Fibroblast of skin of left biceps (primary cell): ENCODE measurements around the gene CCDC33.
"Not testable (repeated sequence)": the region's sequence is repeated elsewhere in the genome, so short reads cannot be mapped to it uniquely, and the experiment has no call there.

Source experiments
- DNase-seq, 2 experiments: peaks; one replicate each; pipeline ENCODE4 v3.0.0-alpha.2; 2013; ENCODE audit warnings: low read depth in 2 of 2

CCDC33 gene

DNA sequence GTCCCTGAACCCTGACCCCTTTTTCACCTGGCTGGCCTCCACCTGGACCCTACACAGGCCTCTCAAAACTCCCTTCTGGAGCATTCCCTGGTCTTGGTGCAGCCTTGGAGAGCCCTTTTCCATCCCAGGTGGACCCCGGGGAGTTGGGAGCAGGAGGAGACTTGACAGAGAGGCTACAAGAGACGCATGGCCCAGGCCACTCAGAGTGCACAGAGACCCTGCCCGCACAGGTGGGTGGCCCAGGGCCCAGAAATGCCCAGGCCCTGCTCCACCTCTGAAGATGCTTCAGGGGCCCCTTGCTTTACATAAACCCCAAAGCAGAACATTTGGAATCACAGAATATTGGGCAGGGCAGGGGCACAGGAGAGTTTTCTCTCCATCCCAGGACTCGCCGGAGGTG lies 97.0 kb downstream of the CCDC33 start:
- no peak for DNase-seq

GRCh38 chr15:74333662-74334061 lies 97.5 kb downstream of the CCDC33 start:
- DNase-seq: no peak

DNA sequence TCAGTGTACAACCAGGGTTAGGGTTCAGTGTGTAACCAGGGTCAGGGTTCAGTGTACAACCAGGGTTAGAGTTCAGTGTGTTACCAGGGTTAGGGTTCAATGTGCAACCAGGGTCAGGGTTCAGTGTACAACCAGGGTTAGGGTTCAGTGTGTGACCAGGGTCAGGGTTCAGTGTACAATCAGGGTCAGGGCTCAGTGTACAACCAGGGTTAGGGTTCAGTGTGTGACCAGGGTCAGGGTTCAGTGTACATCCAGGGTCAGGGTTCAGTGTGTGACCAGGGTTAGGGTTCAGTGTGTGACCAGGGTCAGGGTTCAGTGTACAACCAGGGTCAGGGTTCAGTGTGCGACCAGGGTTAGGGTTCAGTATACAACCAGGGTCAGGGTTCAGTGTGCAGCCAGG lies 98.0 kb downstream of the CCDC33 start:
- DNase-seq: no peak

- no peak for DNase-seq
These were observed 99.3 kb downstream of the CCDC33 start for GRCh38 chr15:74335396-74335795.

DNA sequence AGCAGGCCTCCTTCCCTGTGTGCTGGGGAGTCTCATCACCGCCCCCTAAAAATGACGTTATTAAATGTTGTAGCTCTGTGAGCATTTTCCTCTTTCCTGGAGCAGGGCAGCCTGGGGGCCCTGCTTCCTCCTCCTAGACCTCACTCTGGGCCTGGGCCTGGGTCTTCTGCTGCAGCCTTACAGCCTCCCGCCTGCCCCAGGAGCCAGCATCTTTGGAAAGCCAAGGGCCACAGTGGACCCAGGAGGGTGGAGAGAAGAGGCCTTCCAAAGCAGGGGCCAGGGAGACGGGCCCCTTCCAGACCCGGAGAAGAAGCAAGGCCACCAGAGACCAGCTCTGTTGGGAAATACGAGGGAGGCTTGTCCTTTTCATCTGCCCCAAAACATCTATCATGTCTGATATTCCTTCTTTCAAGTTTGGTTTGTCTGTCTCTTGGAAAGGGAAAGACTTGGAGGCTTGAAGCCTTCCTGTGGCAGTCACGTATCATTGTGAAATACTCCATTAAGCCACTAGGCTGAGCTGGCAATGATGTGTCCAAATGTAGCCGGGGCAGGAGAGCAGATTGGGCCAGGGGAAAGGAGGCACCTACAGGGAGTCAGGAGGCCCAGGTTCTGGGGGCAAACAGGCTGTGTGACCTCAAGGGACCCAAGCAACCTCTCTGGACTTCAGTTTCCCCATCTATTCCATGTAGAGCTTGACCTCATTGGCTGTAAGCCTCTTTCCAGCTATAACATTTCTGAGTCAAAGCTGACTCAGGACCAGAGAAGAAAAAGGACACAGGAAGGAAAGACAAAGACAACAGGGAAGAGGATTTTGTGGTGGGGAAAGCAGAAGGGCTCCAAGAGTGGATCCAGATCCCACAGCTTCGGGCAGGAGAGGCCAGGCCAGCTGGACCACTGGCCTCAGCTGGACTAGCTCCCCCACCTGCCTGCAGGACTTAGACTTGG lies 100.2 kb downstream of the CCDC33 start:
- DNase-seq: no peak

- DNase-seq: no peak
These were observed 101.0 kb downstream of the CCDC33 start for GRCh38 chr15:74337146-74337545.

DNA sequence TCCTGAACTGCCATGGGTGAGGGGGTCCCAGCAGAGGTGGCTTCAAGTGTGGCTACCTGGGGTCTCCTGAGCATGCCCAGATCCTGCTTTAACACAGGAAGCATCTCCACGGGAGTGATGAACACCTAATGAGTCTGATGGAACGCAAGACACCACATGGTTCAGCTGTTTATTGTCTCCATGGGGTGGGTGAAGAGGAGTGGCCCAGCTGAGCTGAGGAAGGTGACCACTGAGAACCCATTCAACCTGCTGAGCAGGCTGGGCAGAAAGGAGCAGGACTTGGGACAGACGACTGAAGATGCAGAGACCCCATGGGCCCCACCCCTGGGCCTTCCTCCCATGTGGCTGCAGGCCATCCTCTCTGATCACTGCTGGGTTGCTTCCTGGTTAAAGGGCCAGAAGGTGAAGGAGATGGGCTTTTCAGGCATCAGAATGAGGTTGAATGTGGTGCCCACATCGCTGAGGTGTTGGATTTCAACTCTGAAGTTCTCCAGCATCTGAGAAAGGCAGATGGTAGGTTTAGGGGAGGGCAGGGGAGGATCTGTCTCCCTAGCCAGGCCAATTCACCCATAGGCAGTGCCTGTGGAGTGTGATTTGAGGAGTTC lies 101.6 kb downstream of the CCDC33 start:
- DNase-seq: no peak

GRCh38 chr15:74338676-74339075 lies 102.5 kb downstream of the CCDC33 start:
- no peak for DNase-seq

DNA sequence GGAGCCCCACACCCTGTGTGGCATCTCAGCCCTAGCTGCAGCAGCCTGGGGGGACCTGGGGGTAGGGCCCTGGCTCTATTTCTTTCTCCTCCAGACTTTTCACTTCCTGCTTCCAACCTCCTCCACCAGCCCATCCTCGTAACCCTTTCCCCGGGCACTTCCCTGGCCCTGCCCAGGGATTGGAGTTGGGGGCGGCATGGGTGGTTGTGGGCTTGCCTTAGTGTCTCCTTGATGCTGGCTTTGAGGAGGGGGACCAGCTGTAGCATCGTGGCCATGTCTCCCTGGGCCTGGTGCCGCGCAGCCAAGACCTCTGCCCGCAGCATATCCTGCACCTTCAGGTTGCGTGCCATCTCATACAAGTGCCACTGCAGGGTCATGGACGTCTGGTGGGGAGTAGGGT lies 103.2 kb downstream of the CCDC33 start:
- no peak for DNase-seq

DNA sequence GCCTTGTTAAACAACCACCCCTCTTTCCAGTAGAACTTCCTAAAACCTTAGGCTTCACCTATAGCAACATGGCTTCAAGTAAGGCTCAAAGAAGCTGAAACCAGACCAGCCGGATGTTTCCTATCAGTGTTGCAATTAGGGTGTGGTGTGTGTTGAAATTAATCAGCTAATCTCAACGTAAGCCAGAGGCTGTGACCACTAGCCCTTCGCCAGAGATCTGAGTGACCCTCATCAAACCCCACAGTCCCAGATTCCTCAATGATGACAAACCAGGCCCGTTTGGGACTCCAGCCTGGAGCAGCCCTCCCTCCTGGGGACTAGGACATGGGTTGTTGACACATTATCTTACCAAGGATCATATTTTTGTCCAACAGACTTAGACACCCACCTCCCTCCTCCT lies 104.0 kb downstream of the CCDC33 start:
- no peak for DNase-seq

GRCh38 chr15:74343127-74343796 lies 107.1 kb downstream of the CCDC33 start:
- no peak for DNase-seq

GRCh38 chr15:74343797-74344127 lies 107.6 kb downstream of the CCDC33 start:
- no peak for DNase-seq

GRCh38 chr15:74345051-74345450 lies 108.9 kb downstream of the CCDC33 start:
- DNase-seq: no peak

DNA sequence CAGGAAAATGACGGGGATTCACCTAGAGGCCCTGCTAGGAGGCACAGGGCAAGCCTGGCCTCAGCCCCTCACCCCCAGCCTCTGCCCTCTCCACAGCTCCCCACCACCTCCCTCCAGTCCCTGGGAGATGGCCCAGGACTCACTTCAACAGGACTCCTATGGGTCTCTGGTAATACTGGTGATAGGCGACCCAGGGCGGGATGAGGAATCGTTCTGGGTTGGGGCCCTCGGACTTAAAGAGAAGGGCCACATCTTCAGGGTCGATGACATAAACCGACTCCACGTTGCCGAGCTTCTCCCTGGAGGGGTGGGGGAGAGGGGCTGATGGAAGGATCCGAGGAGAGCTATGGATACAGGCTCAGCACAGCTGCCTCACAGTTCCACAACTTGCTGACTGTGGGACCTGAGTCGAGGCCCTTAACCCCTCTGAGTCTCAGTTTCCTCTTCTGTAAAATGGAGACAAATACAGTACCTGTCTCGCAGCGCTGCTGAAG lies 111.7 kb downstream of the CCDC33 start:
- DNase-seq: no peak

DNA sequence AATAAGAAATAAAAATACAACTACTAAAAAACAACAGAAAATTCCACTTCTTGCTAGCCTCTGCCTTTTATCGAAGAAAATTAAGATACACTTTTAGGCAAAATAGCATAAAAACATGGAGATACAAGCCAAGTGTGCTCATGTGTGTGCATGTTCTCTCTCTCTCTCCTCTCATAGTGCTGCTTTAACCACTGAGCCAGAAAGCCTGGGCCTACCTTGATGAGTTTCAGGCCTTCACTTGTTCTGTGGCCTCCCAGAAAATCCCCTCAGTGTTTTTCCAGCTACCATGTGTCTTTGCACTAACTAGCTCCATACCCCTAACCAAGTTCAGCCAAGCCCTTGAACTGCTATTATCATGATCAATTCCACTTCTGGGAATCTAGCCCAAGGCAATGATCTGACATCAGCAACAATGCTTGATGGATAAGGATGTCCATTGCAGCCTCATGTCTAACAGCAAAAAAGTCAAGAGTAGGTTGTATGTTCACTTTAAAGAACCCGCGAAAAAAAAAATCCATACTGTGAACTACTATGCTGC lies 113.2 kb downstream of the CCDC33 start:
- DNase-seq: no peak

DNA sequence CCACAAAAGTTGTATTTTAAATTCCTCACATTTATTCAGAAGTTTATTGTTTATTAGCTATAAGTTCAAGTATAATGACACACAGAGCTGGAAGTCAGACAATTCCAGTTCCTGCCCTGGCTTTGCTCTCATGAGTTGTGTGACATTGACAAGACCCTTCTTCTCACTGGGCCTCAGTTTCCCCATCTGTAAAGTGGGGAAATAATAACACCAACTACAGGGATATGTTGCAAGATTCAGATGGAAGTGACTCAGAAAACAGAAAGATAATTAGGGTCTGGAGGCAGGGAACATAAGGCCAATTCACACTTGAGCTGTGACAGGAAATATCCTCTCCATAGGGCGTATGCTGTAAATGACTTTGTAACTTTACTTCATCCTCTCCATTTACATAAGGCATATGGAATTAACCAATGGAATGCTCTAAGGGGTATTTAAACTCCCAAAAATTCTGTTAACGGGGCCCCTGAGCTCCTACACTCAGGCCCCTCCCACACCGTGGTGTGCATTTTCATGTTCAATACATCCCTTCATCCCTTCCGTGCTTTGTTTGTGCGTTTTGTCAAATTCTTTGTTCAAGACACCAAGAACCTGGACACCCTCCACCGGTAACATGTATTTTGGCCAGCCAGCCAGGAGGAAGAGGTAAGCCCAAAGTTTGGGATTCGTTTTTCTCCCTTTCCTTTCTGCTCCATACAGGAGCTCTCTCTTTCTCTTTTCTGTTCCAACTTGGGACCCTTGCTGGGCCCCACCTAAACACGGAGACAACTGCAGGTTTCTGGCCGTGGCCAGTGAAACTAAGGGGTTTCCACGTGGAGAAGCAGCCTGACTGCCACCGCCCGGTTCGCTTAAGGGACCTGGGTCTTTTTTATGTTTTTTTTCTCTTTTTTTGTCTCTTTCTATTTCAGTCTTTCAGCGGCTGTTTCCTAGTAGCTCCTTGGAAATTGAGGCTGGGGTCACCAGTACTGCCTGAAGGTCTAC lies 114.5 kb downstream of the CCDC33 start:
- DNase-seq: no peak

- no peak for DNase-seq
These were observed 115.5 kb downstream of the CCDC33 start for GRCh38 chr15:74351670-74352069.

- no peak for DNase-seq
These were observed 116.3 kb downstream of the CCDC33 start for GRCh38 chr15:74352393-74352910.

GRCh38 chr15:74353992-74354391 lies 117.9 kb downstream of the CCDC33 start:
- not testable (repeated sequence) for DNase-seq

GRCh38 chr15:74356050-74356449 lies 119.9 kb downstream of the CCDC33 start:
- DNase-seq: not testable (repeated sequence)

DNA sequence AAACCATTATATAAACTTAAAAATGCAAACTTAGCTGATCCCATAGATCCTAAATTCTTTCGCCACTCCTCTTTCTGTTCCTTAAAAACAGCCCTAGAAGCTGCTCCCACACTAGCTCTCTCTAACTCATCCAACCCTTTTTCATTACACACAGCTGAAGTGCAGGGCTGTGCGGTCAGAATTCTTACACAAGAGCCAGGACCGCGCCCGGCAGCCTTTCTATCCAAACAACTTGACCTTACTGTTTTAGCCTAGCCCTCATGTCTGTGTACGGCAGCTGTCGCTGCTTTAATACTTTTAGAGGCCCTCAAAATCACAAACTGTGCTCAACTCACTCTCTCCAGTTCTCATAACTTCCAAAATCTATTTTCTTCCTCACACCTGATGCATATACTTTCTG lies 121.4 kb downstream of the CCDC33 start:
- not testable (repeated sequence) for DNase-seq
